NCI-H2227 treated with DMSO at 0.1 percent for 48 hours (cell line): Measurements from ENCODE around the gene CD37.
"Not testable (repeated sequence)": the region's sequence is repeated elsewhere in the genome, so short reads cannot be mapped to it uniquely, and the experiment has no call there.

Experiments used
- DNase-seq: peaks from one replicate; lab custom pipeline; 2025; lab: John Stamatoyannopoulos, UW

CD37 gene, protein sequence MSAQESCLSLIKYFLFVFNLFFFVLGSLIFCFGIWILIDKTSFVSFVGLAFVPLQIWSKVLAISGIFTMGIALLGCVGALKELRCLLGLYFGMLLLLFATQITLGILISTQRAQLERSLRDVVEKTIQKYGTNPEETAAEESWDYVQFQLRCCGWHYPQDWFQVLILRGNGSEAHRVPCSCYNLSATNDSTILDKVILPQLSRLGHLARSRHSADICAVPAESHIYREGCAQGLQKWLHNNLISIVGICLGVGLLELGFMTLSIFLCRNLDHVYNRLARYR

DNA sequence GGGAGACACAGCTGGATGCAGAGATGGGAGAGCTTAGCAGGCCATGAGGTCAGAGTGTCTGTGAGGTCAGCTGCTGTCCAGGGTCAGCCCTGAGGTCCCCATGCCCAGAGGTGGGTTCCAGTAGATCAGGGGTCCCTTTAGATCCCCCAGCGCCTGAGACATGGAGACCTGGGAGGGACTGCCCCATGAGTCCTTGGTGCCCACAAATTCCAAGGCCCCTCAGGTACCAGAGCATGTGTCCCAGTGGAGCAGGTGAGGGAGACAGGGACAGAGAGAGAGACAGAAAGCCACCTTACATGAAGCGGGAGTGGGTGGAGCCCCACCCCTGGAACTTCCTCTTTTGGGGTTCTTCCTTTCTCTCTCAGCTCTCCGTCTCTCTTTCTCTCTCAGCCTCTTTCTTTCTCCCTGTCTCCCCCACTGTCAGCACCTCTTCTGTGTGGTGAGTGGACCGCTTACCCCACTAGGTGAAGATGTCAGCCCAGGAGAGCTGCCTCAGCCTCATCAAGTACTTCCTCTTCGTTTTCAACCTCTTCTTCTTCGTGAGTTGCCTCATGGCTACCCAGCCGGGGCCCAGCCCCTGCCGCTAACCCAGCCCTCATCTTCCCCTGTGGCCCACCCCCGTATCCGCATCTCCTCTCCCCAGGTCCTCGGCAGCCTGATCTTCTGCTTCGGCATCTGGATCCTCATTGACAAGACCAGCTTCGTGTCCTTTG, at the start of gene CD37:
Gene CD37 (plus strand): TSS at position 336 of the 713 bp plus-strand sequence. CDS start 135 bp downstream, at position 471.
- DNase-seq: no peak

GRCh38 chr19:49287141-49287770, 48.0 kb upstream of the CD37 start:
- DNase-seq: no peak

DNA sequence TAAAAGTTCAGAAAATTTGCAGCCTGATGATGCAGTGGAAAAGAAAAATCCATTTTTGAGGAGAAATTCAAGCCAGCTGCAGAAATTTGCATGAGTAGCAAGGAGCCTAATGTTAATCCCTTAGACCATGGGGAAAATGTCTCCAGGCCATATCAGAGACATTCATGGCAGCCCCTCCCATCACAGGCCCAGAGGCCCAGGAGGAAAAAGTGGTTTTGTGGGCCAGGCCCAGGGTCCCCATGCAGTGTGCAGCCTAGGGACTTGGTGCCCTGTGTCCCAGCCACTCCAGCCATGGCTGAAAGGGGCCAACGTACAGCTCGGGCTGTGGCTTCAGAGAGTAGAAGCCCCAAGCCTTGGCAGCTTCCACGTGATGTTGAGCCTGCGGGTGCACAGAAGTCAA, 47.0 kb upstream of the CD37 start:
- not testable (repeated sequence) for DNase-seq

DNA sequence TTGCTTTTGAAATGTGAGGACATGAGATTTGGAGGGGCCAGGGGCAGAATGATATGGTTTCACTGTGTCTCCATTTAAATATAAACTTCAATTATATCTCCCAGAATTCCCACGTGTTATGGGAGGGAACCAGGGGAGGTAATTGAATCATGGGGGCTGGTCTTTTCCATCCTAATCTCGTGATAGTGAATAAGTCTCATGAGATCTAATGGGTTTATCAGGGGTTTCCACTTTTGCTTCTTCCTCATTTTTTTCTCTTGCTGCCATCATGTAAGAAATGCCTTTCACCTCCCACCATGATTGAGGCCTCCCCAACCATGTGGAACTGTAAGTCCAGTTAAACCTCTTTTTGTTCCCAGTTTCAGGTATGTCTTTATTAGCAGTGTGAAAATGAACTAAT, 45.9 kb upstream of the CD37 start:
- DNase-seq: not testable (repeated sequence)

GRCh38 chr19:49290517-49290916, 44.7 kb upstream of the CD37 start:
- no peak for DNase-seq

DNA sequence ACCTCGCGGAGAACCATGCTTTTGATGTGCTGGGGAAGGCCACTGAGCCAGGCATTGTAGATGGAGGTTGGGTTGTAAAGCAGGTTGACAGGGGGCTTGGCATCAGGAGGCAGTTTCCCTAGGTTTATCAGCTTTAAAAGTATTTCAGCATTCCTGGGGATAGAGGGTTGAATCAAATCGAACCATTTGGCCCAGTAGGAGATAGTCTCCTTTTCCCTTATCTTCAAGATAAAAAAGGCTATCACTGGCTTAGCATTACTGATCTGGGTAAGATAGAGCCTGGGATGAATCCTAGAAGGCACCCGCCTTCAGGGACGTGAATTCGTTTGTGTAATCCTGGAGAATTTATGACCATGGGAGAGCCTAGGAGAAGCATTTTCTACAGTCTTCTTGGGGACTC, 40.8 kb upstream of the CD37 start:
- no peak for DNase-seq

DNA sequence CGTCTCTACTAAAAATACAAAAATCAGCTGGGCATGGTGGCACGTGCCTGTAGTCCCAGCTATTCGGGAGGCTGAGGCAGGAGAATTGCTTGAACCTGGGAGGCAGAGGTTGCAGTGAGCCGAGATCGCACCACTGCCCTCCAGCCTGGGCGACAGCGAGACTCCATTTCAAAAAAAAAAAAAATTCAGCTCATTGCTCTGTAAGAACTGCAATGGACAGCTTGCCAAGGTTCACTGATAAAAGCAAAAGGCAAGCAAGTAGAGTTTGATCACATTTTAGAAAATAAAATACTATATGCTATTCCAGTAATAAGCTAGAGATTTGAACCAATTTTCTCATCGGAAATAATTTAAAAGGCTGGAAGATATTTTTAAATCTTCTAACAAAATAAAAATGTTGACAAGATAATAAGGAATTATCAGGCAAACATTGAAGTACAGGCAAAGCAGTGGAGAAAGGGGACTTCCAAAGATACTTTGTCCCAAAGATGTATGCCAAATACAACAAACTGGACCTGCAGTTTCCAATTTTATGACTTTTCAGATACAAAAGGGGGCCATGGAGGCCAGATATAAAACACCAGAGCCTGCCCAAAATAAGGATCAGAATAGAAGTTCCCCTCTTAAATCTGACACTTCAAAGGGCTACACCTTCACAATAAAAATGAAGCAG, 39.9 kb upstream of the CD37 start:
- no peak for DNase-seq

- DNase-seq: no peak
These were observed 37.8 kb upstream of the CD37 start for GRCh38 chr19:49297403-49297802.

DNA sequence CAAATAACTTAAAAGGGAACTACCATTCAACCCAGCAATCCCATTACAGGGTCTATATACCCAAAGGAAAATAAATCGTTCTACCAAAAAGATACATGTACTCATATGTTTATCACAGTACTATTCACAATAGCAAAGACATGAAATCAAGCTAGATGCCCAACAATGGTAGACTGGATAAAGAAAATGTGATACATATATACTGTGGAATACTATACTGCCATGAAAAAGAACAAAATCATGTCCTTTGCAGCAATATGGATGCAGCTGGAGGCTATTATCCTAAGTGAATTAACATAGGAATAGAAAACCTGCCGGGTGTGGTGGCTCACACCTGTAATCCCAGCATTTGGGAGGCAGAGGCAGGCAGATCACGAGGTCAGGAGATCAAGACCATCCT, 36.6 kb upstream of the CD37 start:
- not testable (repeated sequence) for DNase-seq

DNA sequence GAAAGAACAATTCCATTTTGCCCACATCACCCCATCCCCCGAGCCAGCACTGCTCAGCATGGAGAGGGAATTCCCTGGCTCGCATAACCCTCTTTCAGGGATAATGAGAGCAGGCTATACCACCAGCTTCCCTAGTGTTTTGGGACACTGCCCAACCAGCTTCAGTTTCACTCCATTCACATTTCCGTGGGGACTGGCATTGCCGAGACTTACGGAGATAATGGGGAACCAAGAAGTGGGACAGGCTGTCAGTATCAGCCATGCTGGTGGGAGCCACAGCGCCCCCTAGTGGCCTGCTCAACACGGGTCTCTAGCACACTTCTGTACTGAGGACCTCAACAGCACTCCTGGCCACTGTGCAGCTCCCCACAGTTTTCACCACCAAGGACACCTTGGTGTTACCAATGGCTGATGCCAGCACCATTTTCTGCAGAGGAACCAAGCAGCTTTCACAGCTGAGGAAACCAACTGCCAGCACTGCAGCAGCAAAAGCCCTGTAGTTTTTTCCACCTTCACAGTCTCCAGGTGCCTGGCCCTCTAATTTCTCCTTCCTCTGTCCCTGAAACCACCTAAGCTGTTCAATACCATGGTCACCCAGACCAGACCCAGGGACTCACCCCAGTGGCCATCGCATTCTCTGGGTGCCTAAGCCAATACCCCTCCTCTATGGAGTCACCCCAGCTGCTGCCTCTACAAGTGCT, 33.9 kb upstream of the CD37 start:
- peak; percentile 50 for DNase-seq

GRCh38 chr19:49301866-49302252, 33.3 kb upstream of the CD37 start:
- DNase-seq: no peak

GRCh38 chr19:49306734-49307133, 28.5 kb upstream of the CD37 start:
- DNase-seq: not testable (repeated sequence)

- no peak for DNase-seq
These were observed 26.1 kb upstream of the CD37 start for GRCh38 chr19:49309087-49309486.

DNA sequence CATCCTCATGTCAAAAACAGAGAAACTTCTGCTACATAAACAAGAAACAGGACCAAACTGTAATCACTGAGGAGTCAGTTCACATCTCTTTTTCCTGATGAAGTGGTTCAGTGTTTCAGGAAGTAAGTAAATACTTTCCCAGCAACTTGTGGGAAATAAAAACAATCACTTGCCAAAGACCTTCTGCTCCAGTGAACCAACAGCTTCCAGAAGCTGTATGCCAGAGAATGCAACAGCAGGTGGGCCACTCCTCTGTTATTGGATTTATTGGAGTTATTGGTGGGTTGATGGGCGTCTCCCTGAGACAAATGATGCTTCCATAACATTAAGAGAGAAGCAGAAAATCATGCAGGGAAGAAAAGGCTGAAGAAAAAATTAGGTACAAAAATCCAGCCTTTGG, 20.1 kb upstream of the CD37 start:
- DNase-seq: no peak

DNA sequence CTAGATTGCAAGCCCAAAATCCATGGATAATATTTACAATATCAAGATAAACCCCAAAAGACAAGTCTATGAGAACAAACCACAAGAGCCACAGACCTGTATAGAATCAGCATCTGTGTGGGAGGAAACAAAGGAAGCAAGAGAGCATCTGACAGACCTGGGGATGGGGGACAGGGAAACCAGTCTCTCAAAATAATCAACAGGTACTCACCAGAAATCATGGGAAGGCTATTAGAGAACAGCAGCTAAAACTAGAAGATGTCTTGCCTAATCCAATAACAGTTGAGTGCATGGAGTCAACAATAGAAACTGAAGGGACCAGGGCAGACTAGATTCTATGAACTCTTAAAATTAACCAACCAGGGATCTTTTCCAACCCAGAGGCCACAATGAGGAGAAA, 18.9 kb upstream of the CD37 start:
- no peak for DNase-seq

- no peak for DNase-seq
These were observed 16.9 kb upstream of the CD37 start for GRCh38 chr19:49318296-49318695.

DNA sequence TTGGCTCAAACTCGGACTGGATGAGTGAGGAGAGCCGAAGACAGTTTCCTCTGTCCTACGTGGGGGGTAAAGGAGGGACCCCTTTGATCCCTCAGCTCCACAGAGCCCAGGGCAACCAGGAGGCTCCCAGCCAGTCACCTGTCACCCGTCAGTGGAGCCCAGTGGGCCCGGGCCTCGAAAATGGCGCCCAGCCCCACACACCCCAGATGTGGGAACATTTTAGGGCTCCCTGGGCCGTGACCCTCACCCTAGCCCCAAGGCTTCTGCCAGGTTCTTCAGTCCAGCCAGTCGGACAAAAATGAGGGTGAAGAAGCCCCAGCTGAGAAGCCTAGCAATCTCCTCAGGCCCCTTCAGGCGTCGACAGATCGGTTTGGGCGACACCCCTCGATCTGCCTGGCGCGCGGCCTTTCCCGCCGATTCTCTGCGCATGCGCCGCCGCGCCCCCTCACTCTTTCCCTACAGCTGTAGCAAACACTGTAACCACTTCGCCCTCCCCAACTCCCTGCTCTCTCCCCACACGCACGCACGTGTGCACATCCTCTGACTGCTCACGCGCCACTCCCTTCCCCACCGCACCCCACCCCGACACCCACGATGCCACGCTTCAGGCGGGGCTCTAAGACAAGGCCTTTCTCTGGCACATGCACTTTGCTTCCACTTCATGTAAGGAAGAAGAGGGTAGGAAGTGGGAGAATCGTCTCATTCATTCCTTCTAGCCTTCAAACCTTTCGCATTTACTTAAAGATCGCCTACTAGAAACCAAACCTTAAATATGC, 10.2 kb upstream of the CD37 start, which contains the start of gene SLC6A16:
Gene SLC6A16 (minus strand): TSS at position 391 of the 776 bp plus-strand sequence. CDS start 13,844 bp downstream, outside the sequence.
- DNase-seq: no peak

DNA sequence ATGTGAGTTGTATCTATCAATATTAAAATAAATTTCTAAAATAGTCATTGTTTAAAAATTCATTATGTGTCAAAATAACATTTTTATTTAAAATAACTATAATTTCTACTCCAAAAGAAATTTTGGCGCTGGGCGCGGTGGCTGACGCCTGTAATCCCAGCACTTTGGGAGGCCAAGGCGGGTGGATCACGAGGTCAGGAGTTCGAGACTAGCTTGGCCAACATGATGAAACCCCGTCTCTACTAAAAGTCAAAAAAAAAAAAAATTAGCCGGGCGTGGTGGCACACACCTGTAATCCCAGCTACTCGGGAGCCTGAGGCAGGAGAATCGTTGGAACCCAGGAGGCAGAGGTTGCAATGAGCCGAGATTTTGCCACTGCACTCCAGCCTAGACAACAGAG, 9.4 kb upstream of the CD37 start:
- DNase-seq: not testable (repeated sequence)

GRCh38 chr19:49326165-49326704, 9.0 kb upstream of the CD37 start:
- no peak for DNase-seq

DNA sequence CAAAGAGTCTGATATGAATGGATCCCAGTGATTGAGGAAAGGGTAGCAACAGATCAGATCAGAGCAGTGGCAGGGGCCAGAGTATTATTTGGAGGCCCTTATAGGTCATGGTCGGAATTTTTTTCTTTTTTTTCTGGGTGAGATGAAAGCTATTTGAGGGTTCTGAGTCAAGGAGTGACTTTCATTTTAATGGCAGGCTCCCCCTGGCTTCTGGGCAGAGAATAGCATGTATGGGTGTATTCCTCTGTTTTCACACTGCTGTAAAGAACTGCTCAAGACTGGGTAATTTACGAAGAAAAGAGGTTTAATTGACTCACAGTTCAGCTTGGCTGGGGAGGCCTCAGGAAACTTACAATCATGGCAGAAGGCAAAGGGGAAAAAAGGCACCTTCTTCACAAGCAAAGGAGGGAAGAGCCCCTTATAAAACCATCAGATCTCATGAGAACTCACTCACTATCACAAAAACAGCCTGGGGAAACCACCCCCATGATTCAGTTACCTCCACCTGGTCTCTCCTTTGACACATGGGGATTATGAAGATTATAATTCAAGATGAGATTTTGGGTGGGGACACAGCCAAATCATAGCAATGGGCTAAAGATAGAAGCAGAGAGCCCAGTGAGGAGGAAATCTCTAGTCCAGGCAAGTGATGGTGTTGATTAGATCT, 7.2 kb upstream of the CD37 start:
- no peak for DNase-seq
